Nephron progenitor cell (in vitro differentiated cells): ENCODE results near the gene MYLK2.

ENCODE experiments used
- DNase-seq: peaks from one replicate; pipeline ENCODE4 v3.0.0; 2021
- H3K27ac Mint-ChIP-seq: 2 replicates; pipeline ENCODE4 v1.8.0; 2021; ENCODE audit warnings: mild to moderate bottlenecking, moderate library complexity, mixed read lengths
- H3K27me3 Mint-ChIP-seq: 2 replicates; pipeline ENCODE4 v1.8.0; 2021; ENCODE audit warnings: mild to moderate bottlenecking, low read depth, mixed read lengths; ENCODE audit not compliant: poor library complexity
- H3K36me3 Mint-ChIP-seq: 2 replicates; pipeline ENCODE4 v1.8.0; 2021; ENCODE audit warnings: low read depth, mixed read lengths
- H3K4me1 Mint-ChIP-seq: 2 replicates; pipeline ENCODE4 v1.8.0; 2021; ENCODE audit warnings: mixed read lengths
- H3K4me3 Mint-ChIP-seq: 2 replicates; pipeline ENCODE4 v1.8.0; 2021; ENCODE audit warnings: mild to moderate bottlenecking, moderate library complexity, mixed read lengths
- H3K9me3 Mint-ChIP-seq: 2 replicates; pipeline ENCODE4 v1.8.0; 2021; ENCODE audit warnings: mild to moderate bottlenecking, moderate library complexity, mixed read lengths
- CTCF ChIP-seq: fragments of 200-600 bp; sonication (generic); IDR thresholded peaks from 2 replicates; pipeline ENCODE4 v1.5.0; 2021; ENCODE audit warnings: antibody characterized with exemption

Gene MYLK2

DNA sequence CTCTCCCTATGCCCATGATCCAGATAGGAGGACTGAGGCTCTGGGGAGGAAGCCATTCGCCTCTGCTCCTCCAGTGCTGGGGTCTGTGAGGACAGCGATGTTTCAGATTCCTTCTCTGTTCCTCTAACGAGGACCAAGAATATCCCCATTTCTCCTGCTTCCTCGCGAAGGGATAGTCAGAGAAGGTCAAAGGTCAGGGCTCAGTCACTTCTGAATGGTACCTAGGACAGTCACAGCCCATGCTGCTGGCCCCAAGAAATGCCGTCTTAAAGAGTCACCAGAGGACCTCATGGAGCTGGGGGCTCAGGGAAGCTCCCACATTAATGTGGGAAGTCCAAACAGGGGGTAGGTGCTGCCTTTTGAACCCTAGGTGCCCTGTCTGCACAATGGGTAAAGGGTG is 24.1 kb downstream of the MYLK2 start:
- H3K4me3 Mint-ChIP-seq = no peak overlapping the region
- no peak overlapping the region for H3K27ac Mint-ChIP-seq
- DNase-seq = no peak

GRCh38 chr20:31843881-31844280 is 24.7 kb downstream of the MYLK2 start:
- Mint-ChIP-seq H3K4me3 (peak overlapping the region; percentile 54), H3K9me3 (no peaks in the 10 kb centered on the region), H3K36me3 (no peaks in the 10 kb centered on the region), H3K27me3 (peaks cover 3% of the 10 kb centered on the region), H3K27ac (no peak overlapping the region), H3K4me1 (peaks cover 38% of the 10 kb centered on the region)
- TF ChIP-seq CTCF = no peak
- DNase-seq = no peak

More for the DNA sequence above, 24.1 kb downstream of the MYLK2 start:
- TF ChIP-seq CTCF = no peak
- Mint-ChIP-seq H3K36me3 (no peaks in the 10 kb centered on the region), H3K27me3 (no peaks in the 10 kb centered on the region), H3K9me3 (no peaks in the 10 kb centered on the region), H3K4me1 (peaks cover 38% of the 10 kb centered on the region)

- H3K9me3 Mint-ChIP-seq = no peaks in the 10 kb centered on the region
- no peak for DNase-seq
- H3K36me3 Mint-ChIP-seq = no peaks in the 10 kb centered on the region
- H3K27ac Mint-ChIP-seq = peak overlapping the region; percentile 51
- no peak overlapping the region for H3K4me3 Mint-ChIP-seq
- TF ChIP-seq CTCF = no peak
- H3K27me3 Mint-ChIP-seq = peaks cover 6% of the 10 kb centered on the region
- H3K4me1 Mint-ChIP-seq = peaks cover 38% of the 10 kb centered on the region
Observed at GRCh38 chr20:31844737-31845299, 25.7 kb downstream of the MYLK2 start.

- Mint-ChIP-seq H3K36me3 (no peaks in the 10 kb centered on the region), H3K27me3 (peaks cover 11% of the 10 kb centered on the region), H3K4me3 (no peak within 1 kb of the TSS), H3K4me1 (peaks cover 38% of the 10 kb centered on the region), H3K27ac (peak within 1 kb of the TSS; percentile 51), H3K9me3 (no peaks in the 10 kb centered on the region)
- peak; percentile 65 for DNase-seq
- no peak for TF ChIP-seq CTCF
Observed at GRCh38 chr20:31845300-31845863, 26.2 kb downstream of the MYLK2 start, which contains the start of gene FOXS1. Gene FOXS1, minus strand, starts transcription at chr20:31845604. Its CDS starts 62 bp downstream, at chr20:31845542.

DNA sequence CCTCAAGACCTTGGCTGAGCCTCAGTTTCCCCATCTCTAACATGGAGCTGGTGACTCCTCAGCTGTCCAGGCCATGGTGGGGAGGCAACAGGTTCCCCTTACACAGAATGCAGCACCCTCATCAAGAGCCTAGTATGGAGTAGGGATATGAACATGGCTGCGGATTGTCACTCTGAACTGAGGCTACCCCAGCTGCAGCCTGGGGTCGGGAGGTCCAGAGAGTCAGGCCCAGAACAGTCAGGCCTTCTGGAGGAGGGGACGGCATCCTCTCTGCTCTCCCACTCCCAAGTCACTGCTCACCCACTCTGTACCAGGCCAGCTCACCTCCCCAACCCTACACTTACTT is 27.6 kb downstream of the MYLK2 start:
- no peak overlapping the region for H3K4me3 Mint-ChIP-seq
- peaks cover 36% of the 10 kb centered on the region for H3K4me1 Mint-ChIP-seq
- no peaks in the 10 kb centered on the region for H3K36me3 Mint-ChIP-seq
- no peak for DNase-seq
- no peak overlapping the region for H3K27ac Mint-ChIP-seq
- H3K9me3 Mint-ChIP-seq = no peaks in the 10 kb centered on the region
- H3K27me3 Mint-ChIP-seq = peaks cover 18% of the 10 kb centered on the region
- no peak for TF ChIP-seq CTCF
